ENCODE measurements around the gene UNC50.

UNC50 gene

DNA sequence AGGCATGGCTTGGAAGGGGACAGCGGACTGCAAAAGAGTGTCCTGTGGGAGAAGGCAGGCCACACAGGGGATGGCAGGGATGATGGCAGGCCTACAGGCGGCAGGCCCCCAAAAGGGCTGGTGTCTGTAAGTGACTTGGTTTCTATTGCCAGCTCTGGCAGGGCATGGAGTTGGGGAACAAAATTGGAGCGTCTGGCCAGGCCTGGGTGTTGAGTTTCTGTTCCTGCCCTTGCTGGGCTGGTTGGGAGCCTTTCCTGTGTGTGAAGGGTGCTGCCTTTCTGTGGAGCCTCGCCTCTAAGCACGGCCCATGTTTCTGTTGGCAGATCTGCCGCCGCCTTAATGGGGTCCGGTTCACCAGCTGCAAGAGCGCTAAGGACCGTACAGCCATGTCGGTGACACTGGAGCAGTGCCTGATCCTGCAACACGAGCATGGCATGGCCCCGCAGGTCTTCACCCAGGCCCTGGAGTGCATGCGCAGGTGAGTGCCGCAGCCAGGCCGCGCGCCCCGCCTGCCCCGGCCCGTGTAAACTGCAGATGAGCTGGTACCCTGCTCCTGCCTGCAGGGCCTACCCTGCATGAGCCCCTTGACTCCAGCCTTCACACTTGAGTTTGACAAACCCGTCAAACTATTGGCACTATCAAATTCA lies 31.6 kb upstream of the UNC50 start:
- DNase-seq (ENCODE audit: low read depth), result no peak
- TF ChIP-seq, protein P1, sequence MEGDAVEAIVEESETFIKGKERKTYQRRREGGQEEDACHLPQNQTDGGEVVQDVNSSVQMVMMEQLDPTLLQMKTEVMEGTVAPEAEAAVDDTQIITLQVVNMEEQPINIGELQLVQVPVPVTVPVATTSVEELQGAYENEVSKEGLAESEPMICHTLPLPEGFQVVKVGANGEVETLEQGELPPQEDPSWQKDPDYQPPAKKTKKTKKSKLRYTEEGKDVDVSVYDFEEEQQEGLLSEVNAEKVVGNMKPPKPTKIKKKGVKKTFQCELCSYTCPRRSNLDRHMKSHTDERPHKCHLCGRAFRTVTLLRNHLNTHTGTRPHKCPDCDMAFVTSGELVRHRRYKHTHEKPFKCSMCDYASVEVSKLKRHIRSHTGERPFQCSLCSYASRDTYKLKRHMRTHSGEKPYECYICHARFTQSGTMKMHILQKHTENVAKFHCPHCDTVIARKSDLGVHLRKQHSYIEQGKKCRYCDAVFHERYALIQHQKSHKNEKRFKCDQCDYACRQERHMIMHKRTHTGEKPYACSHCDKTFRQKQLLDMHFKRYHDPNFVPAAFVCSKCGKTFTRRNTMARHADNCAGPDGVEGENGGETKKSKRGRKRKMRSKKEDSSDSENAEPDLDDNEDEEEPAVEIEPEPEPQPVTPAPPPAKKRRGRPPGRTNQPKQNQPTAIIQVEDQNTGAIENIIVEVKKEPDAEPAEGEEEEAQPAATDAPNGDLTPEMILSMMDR (conservative IDR thresholded peaks at IDR 0.05; ENCODE audit: low read depth, low read length), result no peak
- H3K4me3 ChIP-seq (ENCODE audit: low read length), result no peak overlapping the region

DNA sequence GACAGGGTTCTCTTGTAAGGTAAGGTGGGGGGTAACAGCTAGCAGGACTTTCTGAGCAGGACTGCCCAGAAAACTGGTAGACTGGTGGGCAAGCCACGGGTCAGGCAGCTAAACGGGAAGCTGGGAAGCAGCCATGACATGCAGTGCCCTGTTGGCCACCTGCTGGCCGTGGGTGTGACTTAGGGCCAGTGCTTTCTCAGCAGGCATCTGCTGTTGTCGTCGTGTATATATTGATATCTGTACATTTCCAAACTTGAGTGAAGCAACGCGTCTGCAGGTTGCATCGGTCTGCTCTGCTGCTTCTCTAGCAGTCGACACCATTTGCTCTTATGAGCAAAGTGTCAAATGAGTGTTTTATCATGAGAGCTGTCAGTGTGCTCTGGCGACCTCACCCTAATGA lies 31.1 kb upstream of the UNC50 start:
- no peak overlapping the region for H3K4me3 ChIP-seq (ENCODE audit: low read length)
- TF ChIP-seq, protein P1 (conservative IDR thresholded peaks at IDR 0.05; ENCODE audit: low read depth, low read length), result peak; percentile 20
- DNase-seq (ENCODE audit: low read depth), result no peak

DNA sequence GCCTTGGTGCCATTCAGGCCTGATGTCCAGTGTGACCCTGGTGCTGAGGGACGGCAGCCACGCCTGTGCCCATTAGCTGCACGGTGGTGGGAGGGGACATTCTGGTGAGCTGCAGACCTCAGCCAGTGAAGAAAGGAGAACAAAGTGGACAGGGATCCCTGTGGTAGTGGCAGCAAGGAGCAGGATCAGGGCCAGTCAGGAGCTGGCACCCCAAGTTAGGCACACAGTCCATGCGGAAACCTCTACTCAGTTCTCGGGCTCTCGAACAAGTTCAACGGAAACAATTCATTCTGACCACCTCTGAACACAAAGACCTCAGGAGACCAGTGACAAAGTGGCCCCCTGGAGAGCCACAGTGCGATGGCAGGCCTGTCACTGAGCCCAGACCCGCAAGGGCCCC lies 30.2 kb upstream of the UNC50 start:
- H3K4me3 ChIP-seq (ENCODE audit: low read length), result no peak overlapping the region
- no peak for DNase-seq (ENCODE audit: low read depth)
- TF ChIP-seq, protein P1 (conservative IDR thresholded peaks at IDR 0.05; ENCODE audit: low read depth, low read length), result no peak

DNA sequence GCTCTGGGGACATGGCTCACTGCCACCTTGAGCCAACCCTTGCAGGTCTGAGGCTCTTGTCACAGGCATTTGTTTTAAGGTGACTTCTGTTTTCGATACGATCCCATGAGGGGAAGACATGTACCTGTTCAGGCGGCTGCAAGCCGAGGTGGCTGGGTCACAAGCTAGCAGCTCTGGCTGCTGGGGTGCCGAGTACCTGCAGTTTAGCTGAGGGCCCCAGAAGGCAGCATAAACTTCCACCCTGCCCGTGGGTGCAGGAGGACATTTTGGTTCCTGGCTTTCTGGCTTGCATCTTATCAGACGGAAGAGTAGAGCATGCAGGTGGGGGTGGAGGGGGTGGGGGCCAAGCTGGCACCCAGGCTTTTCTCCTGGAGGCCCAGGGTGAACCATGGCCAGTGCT lies 28.5 kb upstream of the UNC50 start:
- no peak for DNase-seq (ENCODE audit: low read depth)
- TF ChIP-seq, protein P1 (conservative IDR thresholded peaks at IDR 0.05; ENCODE audit: low read depth, low read length), result no peak
- H3K4me3 ChIP-seq (ENCODE audit: low read length), result no peak overlapping the region

DNA sequence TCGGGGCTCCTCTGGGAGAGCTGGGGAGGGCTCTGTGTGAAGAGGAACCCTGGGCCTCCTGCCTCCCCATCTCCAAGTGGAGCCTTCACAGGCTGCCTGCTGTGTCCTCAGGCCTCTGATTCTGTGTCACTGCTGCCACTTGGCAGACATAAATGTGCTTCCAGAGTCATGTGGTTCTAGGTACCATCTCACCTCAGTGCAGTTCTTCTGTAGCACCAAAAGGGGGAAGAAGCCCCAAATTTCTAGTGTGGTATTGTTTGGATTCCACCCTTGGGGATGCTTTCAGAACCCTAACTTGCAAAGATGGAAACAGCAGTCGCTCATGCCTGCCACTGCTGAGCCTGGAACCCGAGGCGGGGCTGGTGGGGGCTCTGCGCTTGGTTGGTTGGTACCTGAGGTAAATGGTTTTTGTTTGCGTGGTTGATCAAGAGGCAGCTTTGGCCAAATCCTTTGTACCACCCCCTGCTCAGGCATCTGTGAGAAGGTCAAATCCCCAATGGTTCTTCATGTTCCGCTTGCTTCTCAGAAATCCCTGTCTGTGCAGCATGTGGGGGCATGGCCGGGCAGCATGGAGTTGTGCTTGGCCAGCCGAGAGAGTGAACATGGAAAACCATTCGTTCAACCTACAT lies 27.6 kb upstream of the UNC50 start:
- no peak overlapping the region for H3K4me3 ChIP-seq (ENCODE audit: low read length)
- no peak for DNase-seq (ENCODE audit: low read depth)
- TF ChIP-seq, protein P1 (conservative IDR thresholded peaks at IDR 0.05; ENCODE audit: low read depth, low read length), result no peak

DNA sequence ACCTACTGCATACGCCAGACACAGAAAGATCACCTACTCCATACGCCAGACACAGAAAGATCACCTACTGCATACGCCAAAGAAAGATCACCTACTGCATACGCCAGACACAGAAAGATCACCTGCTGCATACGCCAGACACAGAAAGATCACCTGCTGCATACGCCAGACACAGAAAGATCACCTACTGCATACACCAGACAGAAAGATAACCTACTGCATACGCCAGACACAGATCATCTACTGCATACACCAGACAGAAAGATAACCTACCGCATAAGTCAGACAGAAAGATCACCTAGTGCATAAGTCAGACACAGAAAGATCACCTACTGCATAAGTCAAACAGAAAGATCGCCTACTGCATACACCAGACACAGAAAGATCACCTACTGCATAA lies 25.9 kb upstream of the UNC50 start:
- DNase-seq (ENCODE audit: low read depth), result no peak
- TF ChIP-seq, protein P1 (conservative IDR thresholded peaks at IDR 0.05; ENCODE audit: low read depth, low read length), result no peak
- no peak overlapping the region for H3K4me3 ChIP-seq (ENCODE audit: low read length)

DNA sequence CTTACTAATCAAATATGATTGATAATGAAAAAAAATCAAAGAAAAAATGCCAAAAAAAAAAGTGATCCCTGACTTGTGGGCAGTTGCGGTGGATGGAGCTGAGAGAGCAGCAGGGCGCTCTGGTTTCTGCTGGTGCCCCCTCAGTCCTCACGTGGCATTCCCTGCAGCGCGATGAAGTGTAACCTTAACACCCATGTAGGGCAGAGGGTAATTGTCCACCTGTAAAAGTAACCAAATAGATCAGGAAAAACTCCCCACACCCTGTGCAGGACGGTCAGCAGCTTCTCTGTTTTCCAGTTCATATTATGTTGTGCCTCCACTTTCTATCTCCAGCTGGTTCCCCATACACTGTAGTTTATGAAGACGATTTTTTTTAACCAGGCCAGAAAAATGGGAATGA lies 25.1 kb upstream of the UNC50 start:
- no peak for DNase-seq (ENCODE audit: low read depth)
- TF ChIP-seq, protein P1 (conservative IDR thresholded peaks at IDR 0.05; ENCODE audit: low read depth, low read length), result no peak
- no peak overlapping the region for H3K4me3 ChIP-seq (ENCODE audit: low read length)

Data from retinal pigment epithelial cell (primary cell).